ENCODE data around the gene PTMA.

DNA sequence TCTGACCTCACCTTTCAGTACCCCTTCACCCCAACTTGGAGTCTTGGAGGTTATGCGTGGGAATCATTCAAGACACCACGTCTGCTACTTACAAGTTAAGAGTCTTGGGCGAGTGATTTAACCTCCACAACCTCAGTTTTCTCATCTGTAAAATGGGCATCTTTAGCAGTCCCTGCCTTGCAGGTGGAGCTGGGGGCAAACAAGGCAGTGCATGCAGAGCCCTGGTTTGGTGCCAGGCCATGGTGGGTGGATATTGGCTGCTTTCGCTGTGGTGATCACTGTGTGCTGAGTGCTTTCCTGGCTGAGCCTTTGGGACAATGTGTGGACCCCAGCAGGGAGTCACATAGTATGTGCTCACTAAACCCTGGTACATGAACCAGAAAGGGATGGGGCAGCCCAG, 20.4 kb upstream of the PTMA start:
- TF ChIP-seq POLR2AphosphoS5 (IDR thresholded peaks at IDR 0.05) (no peak), TAF1 (IDR thresholded peaks at IDR 0.05; ENCODE audit: low read depth) (no peak), RAD21 (conservative IDR thresholded peaks at IDR 0.05) (no peak), EZH2 (IDR thresholded peaks at IDR 0.05; ENCODE audit: borderline replicate concordance, insufficient read depth, low read length, poor library complexity, severe bottlenecking) (no peak), EP300 (conservative IDR thresholded peaks at IDR 0.05; ENCODE audit: poor library complexity, severe bottlenecking) (no peak), SMC3 (conservative IDR thresholded peaks at IDR 0.05; ENCODE audit: poor library complexity) (no peak), MXI1 (conservative IDR thresholded peaks at IDR 0.05; ENCODE audit: poor library complexity, severe bottlenecking) (no peak)
- TF ChIP-seq, protein P1, sequence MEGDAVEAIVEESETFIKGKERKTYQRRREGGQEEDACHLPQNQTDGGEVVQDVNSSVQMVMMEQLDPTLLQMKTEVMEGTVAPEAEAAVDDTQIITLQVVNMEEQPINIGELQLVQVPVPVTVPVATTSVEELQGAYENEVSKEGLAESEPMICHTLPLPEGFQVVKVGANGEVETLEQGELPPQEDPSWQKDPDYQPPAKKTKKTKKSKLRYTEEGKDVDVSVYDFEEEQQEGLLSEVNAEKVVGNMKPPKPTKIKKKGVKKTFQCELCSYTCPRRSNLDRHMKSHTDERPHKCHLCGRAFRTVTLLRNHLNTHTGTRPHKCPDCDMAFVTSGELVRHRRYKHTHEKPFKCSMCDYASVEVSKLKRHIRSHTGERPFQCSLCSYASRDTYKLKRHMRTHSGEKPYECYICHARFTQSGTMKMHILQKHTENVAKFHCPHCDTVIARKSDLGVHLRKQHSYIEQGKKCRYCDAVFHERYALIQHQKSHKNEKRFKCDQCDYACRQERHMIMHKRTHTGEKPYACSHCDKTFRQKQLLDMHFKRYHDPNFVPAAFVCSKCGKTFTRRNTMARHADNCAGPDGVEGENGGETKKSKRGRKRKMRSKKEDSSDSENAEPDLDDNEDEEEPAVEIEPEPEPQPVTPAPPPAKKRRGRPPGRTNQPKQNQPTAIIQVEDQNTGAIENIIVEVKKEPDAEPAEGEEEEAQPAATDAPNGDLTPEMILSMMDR (IDR thresholded peaks at IDR 0.05; ENCODE audit: poor library complexity, severe bottlenecking), result no peak
- TF ChIP-seq, protein P2, sequence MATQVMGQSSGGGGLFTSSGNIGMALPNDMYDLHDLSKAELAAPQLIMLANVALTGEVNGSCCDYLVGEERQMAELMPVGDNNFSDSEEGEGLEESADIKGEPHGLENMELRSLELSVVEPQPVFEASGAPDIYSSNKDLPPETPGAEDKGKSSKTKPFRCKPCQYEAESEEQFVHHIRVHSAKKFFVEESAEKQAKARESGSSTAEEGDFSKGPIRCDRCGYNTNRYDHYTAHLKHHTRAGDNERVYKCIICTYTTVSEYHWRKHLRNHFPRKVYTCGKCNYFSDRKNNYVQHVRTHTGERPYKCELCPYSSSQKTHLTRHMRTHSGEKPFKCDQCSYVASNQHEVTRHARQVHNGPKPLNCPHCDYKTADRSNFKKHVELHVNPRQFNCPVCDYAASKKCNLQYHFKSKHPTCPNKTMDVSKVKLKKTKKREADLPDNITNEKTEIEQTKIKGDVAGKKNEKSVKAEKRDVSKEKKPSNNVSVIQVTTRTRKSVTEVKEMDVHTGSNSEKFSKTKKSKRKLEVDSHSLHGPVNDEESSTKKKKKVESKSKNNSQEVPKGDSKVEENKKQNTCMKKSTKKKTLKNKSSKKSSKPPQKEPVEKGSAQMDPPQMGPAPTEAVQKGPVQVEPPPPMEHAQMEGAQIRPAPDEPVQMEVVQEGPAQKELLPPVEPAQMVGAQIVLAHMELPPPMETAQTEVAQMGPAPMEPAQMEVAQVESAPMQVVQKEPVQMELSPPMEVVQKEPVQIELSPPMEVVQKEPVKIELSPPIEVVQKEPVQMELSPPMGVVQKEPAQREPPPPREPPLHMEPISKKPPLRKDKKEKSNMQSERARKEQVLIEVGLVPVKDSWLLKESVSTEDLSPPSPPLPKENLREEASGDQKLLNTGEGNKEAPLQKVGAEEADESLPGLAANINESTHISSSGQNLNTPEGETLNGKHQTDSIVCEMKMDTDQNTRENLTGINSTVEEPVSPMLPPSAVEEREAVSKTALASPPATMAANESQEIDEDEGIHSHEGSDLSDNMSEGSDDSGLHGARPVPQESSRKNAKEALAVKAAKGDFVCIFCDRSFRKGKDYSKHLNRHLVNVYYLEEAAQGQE (IDR thresholded peaks at IDR 0.05; ENCODE audit: borderline replicate concordance), result no peak

Measured in neural cell (in vitro differentiated cells).